HepG2 (cell line): ENCODE results near the gene MAP2K7. TPM values are rescaled to one million over a fixed set of nuclear protein-coding genes. Genes with fewer than 3 reads are reported as not detected.
A peak's percentile ranks its signal among the peaks of the same experiment; 100 is the strongest.

ENCODE experiments used
- AKAP8 ChIP-seq: sonication (generic); formaldehyde crosslinking; IDR thresholded peaks from 2 replicates; pipeline ENCODE4 v1.5.1; 2020; ENCODE audit warnings: mild to moderate bottlenecking, missing genetic modification reagents
- MAZ ChIP-seq, 2 experiments: sonication (generic) in 1 of 2; formaldehyde crosslinking in 1 of 2; IDR thresholded peaks; 2 replicates each; pipeline versions ENCODE4 v1.5.0 to v1.6.1; 2012 to 2020; ENCODE audit warnings: low read depth in 2 of 2, mild to moderate bottlenecking in 2 of 2, borderline replicate concordance in 1 of 2, improper control_type of control experiment in 1 of 2, low read length in 1 of 2, missing genetic modification reagents in 1 of 2, moderate library complexity in 1 of 2
- POLR2A ChIP-seq, 2 experiments: IDR thresholded peaks; 2 replicates each; pipeline ENCODE4 v1.6.1; 2011; ENCODE audit warnings: low read depth in 2 of 2, low read length in 2 of 2, mild to moderate bottlenecking in 1 of 2, moderate library complexity in 1 of 2; ENCODE audit not compliant: insufficient read depth in 1 of 2
- SNAPC4 ChIP-seq: sonication (generic); formaldehyde crosslinking; IDR thresholded peaks from 2 replicates; pipeline ENCODE4 v1.4.0; 2020; ENCODE audit warnings: mild to moderate bottlenecking, missing genetic modification reagents
- ZNF136 ChIP-seq: sonication (generic); formaldehyde crosslinking; IDR thresholded peaks from 2 replicates; pipeline ENCODE4 v1.8.1; 2022; ENCODE audit warnings: low read depth, mild to moderate bottlenecking, moderate library complexity, missing genetic modification reagents
- ZNF18 ChIP-seq: sonication (generic); formaldehyde crosslinking; IDR thresholded peaks from 2 replicates; pipeline ENCODE4 v1.8.0; 2022; ENCODE audit warnings: mild to moderate bottlenecking, missing genetic modification reagents; ENCODE audit not compliant: insufficient replicate concordance
- ZNF24 ChIP-seq: fragments of 450-650 bp; IDR thresholded peaks from 2 replicates; pipeline ENCODE4 v1.6.1; 2017; ENCODE audit warnings: antibody characterized with exemption, mild to moderate bottlenecking
- ZNF407 ChIP-seq: sonication (generic); formaldehyde crosslinking; IDR thresholded peaks from one replicate; pipeline ENCODE4 v1.5.1; 2020; ENCODE audit warnings: mild to moderate bottlenecking, missing genetic modification reagents; ENCODE audit errors: not compliant biosample characterization
- ZNF577 ChIP-seq: sonication (generic); formaldehyde crosslinking; IDR thresholded peaks from 2 replicates; pipeline ENCODE4 v1.4.0; 2020; ENCODE audit warnings: mild to moderate bottlenecking, low read depth, missing genetic modification reagents, borderline replicate concordance
- polyA plus RNA-seq, 8 experiments: library from polyadenylated mRNA; depleted of rRNA in 3 of 8; stranded (reverse) in 7 of 8; unstranded in 1 of 8; fragments of >200 nt; fragmentation: Illumina TruSeq in 4 of 8; extraction: Trizol in 4 of 8; gene quantifications; 2 replicates each; pipeline versions ENCODE4 v1.2.1 to v1.2.3, GENCODE V29; 2011 to 2016; ENCODE audit warnings: low read depth in 4 of 8, missing spikeins in 1 of 8, mixed read lengths in 1 of 8; ENCODE audit not compliant: insufficient read depth in 1 of 8
- total RNA-seq, 5 experiments: library from RNA; depleted of rRNA; stranded (reverse); fragments of >200 nt; fragmentation: Illumina TruSeq; extraction: Trizol; gene quantifications; 2 replicates each; pipeline ENCODE4 v1.2.3, GENCODE V29; 2016; ENCODE audit warnings: low read depth in 1 of 5
- TF ChIP-seq, protein P1 (sequence below): sonication (generic); formaldehyde crosslinking; IDR thresholded peaks from 2 replicates; pipeline ENCODE4 v1.8.0; 2022; ENCODE audit warnings: missing genetic modification reagents, mild to moderate bottlenecking, inconsistent platforms, borderline replicate concordance

Gene MAP2K7
- total and polyA plus RNA-seq, 2 of the 13 experiments (the other 11 are each of a cell fraction or from before 2014, with no cell fraction given) = 9.0 to 10.8 TPM

GRCh38 chr19:7943444-7944176, 39.9 kb downstream of the MAP2K7 start, which contains the start of gene TIMM44 (continued):
- TF ChIP-seq ZNF136 (CRISPR knock-in tag) = no peak
- TF ChIP-seq, protein P1, sequence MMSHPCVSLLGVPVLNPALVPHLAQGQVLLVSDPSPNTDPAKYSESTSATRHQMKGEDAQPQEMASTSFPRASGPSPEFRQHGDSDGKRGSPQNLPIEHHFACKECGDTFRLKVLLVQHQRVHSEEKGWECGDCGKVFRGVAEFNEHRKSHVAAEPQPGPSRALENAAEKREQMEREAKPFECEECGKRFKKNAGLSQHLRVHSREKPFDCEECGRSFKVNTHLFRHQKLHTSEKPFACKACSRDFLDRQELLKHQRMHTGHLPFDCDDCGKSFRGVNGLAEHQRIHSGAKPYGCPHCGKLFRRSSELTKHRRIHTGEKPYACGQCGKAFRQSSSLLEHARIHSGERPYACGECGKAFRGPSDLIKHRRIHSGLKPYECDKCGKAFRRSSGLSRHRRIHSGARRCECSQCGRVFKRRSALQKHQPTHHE (CRISPR knock-in tag) = peak; percentile 42
- no peak for TF ChIP-seq MAZ (IDR thresholded peaks at IDR 0.05; ENCODE audit: borderline replicate concordance, low read depth, low read length)
- TF ChIP-seq MAZ (CRISPR knock-in tag; IDR thresholded peaks at IDR 0.05; ENCODE audit: low read depth) = peak; percentile 77; the same call in 1 of the 2 replicates
- 0 out of 2 replicates have a peak, but pooled peaks have one; percentile 31 for TF ChIP-seq ZNF24
- TF ChIP-seq AKAP8 (CRISPR knock-in tag) = peak; percentile 65; the same call in 1 of the 2 replicates
- TF ChIP-seq ZNF18 (CRISPR knock-in tag) = peak; percentile 67
- peak; percentile 90 for TF ChIP-seq ZNF407 (CRISPR knock-in tag)
- peak; percentile 98 to 99 for TF ChIP-seq POLR2A (IDR thresholded peaks at IDR 0.05; ENCODE audit: insufficient read depth in 1 of 2, low read depth in 2 of 2, low read length in 2 of 2)
- peak; percentile 89 for TF ChIP-seq SNAPC4 (CRISPR knock-in tag)
- no peak for TF ChIP-seq ZNF577 (CRISPR knock-in tag)
